DOHH2 (cell line): ENCODE measurements around the gene LRRC61.

ENCODE experiments used
- H3F3A ChIP-seq: fragments of 200-600 bp; sonication (generic), shearing (Covaris generic); 2 replicates; pipeline ENCODE4 v1.6.0; 2016; ENCODE audit warnings: antibody characterized with exemption, mild to moderate bottlenecking; ENCODE audit not compliant: control insufficient read depth, insufficient read depth
- H3K27ac ChIP-seq: fragments of 200-600 bp; sonication (generic); 2 replicates; pipeline ENCODE4 v1.5.1; 2014; ENCODE audit warnings: low read depth, mild to moderate bottlenecking, low read length, moderate library complexity
- H3K27me3 ChIP-seq: fragments of 200-600 bp; sonication (generic); 2 replicates; pipeline ENCODE4 v1.6.1; 2014; ENCODE audit warnings: mild to moderate bottlenecking, low read length, mixed read lengths; ENCODE audit not compliant: control insufficient read depth
- H3K36me3 ChIP-seq: fragments of 200-600 bp; sonication (generic); 2 replicates; pipeline ENCODE4 v1.6.1; 2014; ENCODE audit warnings: mild to moderate bottlenecking, low read length, moderate library complexity, mixed read lengths; ENCODE audit not compliant: control insufficient read depth
- H3K4me1 ChIP-seq: fragments of 200-600 bp; sonication (generic); 2 replicates; pipeline ENCODE4 v1.6.1; 2014; ENCODE audit warnings: mild to moderate bottlenecking, low read length, mixed read lengths; ENCODE audit not compliant: control insufficient read depth
- H3K4me2 ChIP-seq: fragments of 200-600 bp; sonication (generic); 2 replicates; pipeline ENCODE4 v1.6.0; 2014; ENCODE audit warnings: mild to moderate bottlenecking, low read length, moderate library complexity
- H3K4me3 ChIP-seq: fragments of 200-600 bp; sonication (generic); 2 replicates; pipeline ENCODE4 v1.5.1; 2014; ENCODE audit warnings: mild to moderate bottlenecking, low read length, mixed read lengths
- H3K79me2 ChIP-seq: fragments of 200-600 bp; sonication (generic); 2 replicates; pipeline ENCODE4 v1.6.1; 2014; ENCODE audit warnings: mild to moderate bottlenecking, low read length, mixed read lengths; ENCODE audit not compliant: control insufficient read depth
- H3K9me2 ChIP-seq: fragments of 200-600 bp; sonication (generic); replicated peaks from 2 replicates; pipeline ENCODE4 v1.6.1; 2014; ENCODE audit warnings: mild to moderate bottlenecking, low read length, mixed read lengths; ENCODE audit not compliant: control insufficient read depth
- H3K9me3 ChIP-seq: fragments of 200-600 bp; sonication (generic); 2 replicates; pipeline ENCODE4 v1.6.1; 2014; ENCODE audit warnings: antibody characterized with exemption, low read length, mixed read lengths; ENCODE audit not compliant: control insufficient read depth, insufficient read depth
- H4K20me1 ChIP-seq: fragments of 200-600 bp; sonication (generic); 2 replicates; pipeline ENCODE4 v1.6.0; 2014; ENCODE audit warnings: low read depth, mild to moderate bottlenecking, antibody characterized with exemption, low read length, moderate library complexity; ENCODE audit not compliant: control insufficient read depth, insufficient read depth
- EZH2phosphoT487 ChIP-seq: fragments of 200-600 bp; sonication (generic); IDR thresholded peaks from 2 replicates; pipeline ENCODE4 v1.6.1; 2017; ENCODE audit warnings: borderline replicate concordance, mild to moderate bottlenecking, antibody characterized with exemption, low read length, moderate library complexity, mixed read lengths
- TF ChIP-seq, protein P1 (sequence below): fragments of 200-600 bp; sonication (generic); IDR thresholded peaks from one replicate; pipeline ENCODE4 v1.5.1; 2014; ENCODE audit warnings: antibody characterized with exemption, mild to moderate bottlenecking, low read depth, low read length; ENCODE audit not compliant: poor library complexity, severe bottlenecking

LRRC61 gene

DNA sequence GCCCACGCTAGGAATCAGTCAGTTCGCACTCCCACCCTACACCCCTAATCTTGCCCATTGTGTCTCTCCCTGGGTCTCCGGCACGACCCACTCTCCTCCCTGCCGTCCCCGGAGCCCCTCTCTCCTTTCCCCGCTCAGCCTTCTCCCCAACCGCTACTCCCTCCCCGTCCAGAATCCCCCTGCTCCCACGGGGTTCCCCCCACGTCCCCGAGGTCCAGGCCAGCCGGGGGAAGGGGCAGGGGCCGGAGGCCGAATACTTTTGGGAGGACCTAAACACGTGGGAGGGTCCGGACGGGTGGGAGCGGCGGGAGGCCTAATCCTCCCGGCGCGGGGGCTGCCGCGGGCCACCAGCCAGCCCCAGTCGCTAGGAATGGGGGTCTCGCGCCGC, 17.7 kb downstream of the LRRC61 start:
- H3K9me3 ChIP-seq: peaks cover 11% of the 10 kb centered on the region; the same call in 1 of the 2 replicates
- H3K36me3 ChIP-seq: peaks cover 12% of the 10 kb centered on the region
- no peak overlapping the region for H3K4me3 ChIP-seq
- no peaks in the 10 kb centered on the region for H3F3A ChIP-seq
- H3K27me3 ChIP-seq: no peaks in the 10 kb centered on the region
- no peaks in the 10 kb centered on the region for H3K9me2 ChIP-seq
- no peak overlapping the region for H3K4me2 ChIP-seq
- H3K4me1 ChIP-seq: no peaks in the 10 kb centered on the region
- H3K79me2 ChIP-seq: no peaks in the 10 kb centered on the region
- H4K20me1 ChIP-seq: no peaks in the 10 kb centered on the region
- H3K27ac ChIP-seq: no peak overlapping the region
- no peak for TF ChIP-seq EZH2phosphoT487
- TF ChIP-seq, protein P1, sequence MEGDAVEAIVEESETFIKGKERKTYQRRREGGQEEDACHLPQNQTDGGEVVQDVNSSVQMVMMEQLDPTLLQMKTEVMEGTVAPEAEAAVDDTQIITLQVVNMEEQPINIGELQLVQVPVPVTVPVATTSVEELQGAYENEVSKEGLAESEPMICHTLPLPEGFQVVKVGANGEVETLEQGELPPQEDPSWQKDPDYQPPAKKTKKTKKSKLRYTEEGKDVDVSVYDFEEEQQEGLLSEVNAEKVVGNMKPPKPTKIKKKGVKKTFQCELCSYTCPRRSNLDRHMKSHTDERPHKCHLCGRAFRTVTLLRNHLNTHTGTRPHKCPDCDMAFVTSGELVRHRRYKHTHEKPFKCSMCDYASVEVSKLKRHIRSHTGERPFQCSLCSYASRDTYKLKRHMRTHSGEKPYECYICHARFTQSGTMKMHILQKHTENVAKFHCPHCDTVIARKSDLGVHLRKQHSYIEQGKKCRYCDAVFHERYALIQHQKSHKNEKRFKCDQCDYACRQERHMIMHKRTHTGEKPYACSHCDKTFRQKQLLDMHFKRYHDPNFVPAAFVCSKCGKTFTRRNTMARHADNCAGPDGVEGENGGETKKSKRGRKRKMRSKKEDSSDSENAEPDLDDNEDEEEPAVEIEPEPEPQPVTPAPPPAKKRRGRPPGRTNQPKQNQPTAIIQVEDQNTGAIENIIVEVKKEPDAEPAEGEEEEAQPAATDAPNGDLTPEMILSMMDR: no peak

GRCh38 chr7:150341263-150342120, 18.3 kb downstream of the LRRC61 start, which contains the start of gene RARRES2:
RARRES2 (minus strand) TSS chr7:150341629; CDS start chr7:150340609, 1,020 bp downstream.
- no peak within 1 kb of the TSS for H3K4me2 ChIP-seq
- H4K20me1 ChIP-seq: no peaks in the 10 kb centered on the region
- no peak for TF ChIP-seq EZH2phosphoT487
- H3K9me2 ChIP-seq: no peaks in the 10 kb centered on the region
- no peaks in the 10 kb centered on the region for H3K4me1 ChIP-seq
- H3K79me2 ChIP-seq: no peaks in the 10 kb centered on the region
- H3K27ac ChIP-seq: no peak within 1 kb of the TSS
- peaks cover 11% of the 10 kb centered on the region; the same call in 1 of the 2 replicates for H3K9me3 ChIP-seq
- no peaks in the 10 kb centered on the region for H3F3A ChIP-seq
- no peaks in the 10 kb centered on the region for H3K27me3 ChIP-seq
- H3K4me3 ChIP-seq: no peak within 1 kb of the TSS
- peaks cover 12% of the 10 kb centered on the region for H3K36me3 ChIP-seq

DNA sequence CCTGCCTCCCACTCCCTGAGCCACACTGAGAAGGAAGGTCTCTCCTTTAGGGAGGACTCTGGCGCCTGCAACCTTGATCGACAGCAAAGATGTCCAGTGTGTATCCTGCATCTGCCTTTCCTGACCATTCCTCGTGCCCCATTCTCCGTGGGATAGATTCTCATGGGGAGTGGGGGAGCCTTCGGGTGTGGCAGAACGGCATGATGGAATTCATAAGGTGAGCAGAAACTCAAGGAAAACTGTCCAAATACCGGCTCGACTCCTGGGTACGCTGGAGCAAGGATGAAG, 18.9 kb downstream of the LRRC61 start:
- Histone ChIP-seq H3K4me3 (no peak overlapping the region), H3K9me3 (peaks cover 11% of the 10 kb centered on the region; the same call in 1 of the 2 replicates), H3K27ac (no peak overlapping the region), H3K9me2 (no peaks in the 10 kb centered on the region), H3K27me3 (no peaks in the 10 kb centered on the region), H4K20me1 (no peaks in the 10 kb centered on the region), H3K4me2 (no peak overlapping the region), H3F3A (no peaks in the 10 kb centered on the region), H3K36me3 (peaks cover 12% of the 10 kb centered on the region), H3K4me1 (no peaks in the 10 kb centered on the region), H3K79me2 (no peaks in the 10 kb centered on the region)
- TF ChIP-seq EZH2phosphoT487: no peak
- TF ChIP-seq, protein P1: no peak

DNA sequence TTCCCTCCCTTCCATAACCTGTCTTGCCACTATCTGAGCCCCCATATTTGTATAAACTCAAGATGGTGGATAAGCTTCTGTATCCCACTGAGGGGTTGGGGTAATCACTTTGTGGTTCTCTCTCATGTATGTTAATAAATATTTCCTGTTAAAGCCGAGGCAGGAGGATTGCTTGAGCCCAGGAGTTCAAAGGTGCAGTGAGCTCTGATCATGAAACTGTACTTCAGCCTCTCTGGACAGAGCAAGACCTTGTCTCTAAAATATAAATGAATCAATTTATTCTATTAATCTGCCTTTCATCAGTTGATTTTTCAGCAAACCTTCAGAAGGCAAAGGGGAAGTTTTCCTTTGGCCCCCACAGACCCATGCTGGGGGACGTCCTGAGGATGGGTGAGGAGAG, 20.1 kb downstream of the LRRC61 start:
- Histone ChIP-seq H3K27me3 (no peaks in the 10 kb centered on the region; the same call in 1 of the 2 replicates), H3K4me1 (no peaks in the 10 kb centered on the region), H3K4me2 (no peak overlapping the region), H3K4me3 (no peak overlapping the region), H3K9me3 (peaks cover 11% of the 10 kb centered on the region; the same call in 1 of the 2 replicates), H3F3A (no peaks in the 10 kb centered on the region), H3K36me3 (peaks cover 3% of the 10 kb centered on the region; the same call in 1 of the 2 replicates), H3K79me2 (no peaks in the 10 kb centered on the region), H4K20me1 (no peaks in the 10 kb centered on the region), H3K9me2 (no peaks in the 10 kb centered on the region), H3K27ac (no peak overlapping the region)
- TF ChIP-seq, protein P1: no peak
- no peak for TF ChIP-seq EZH2phosphoT487
